Mesodermal cell (in vitro differentiated cells): ENCODE data around the gene PTPN5.
"Not testable (repeated sequence)": the region's sequence is repeated elsewhere in the genome, so short reads cannot be mapped to it uniquely, and the experiment has no call there.

Experiments used
- H3K27ac ChIP-seq: 2 replicates; pipeline ENCODE4 v1.7.0; 2013; ENCODE audit warnings: mild to moderate bottlenecking, low read depth, low read length, moderate library complexity; ENCODE audit not compliant: severe bottlenecking
- H3K36me3 ChIP-seq: 2 replicates; pipeline ENCODE4 v1.7.1; 2013; ENCODE audit warnings: mild to moderate bottlenecking, low read length, moderate library complexity; ENCODE audit not compliant: control insufficient read depth, insufficient read depth
- H3K4me1 ChIP-seq: one replicate; pipeline ENCODE4 v1.7.1; 2013; ENCODE audit warnings: mild to moderate bottlenecking, low read length; ENCODE audit not compliant: insufficient read depth, control insufficient read depth, poor library complexity, severe bottlenecking
- H3K4me3 ChIP-seq: 2 replicates; pipeline ENCODE4 v1.7.0; 2013; ENCODE audit warnings: low read length, control low read depth, mild to moderate bottlenecking; ENCODE audit not compliant: insufficient read depth, poor library complexity, severe bottlenecking; ENCODE audit errors: extremely low read depth
- H3K9me3 ChIP-seq: 2 replicates; pipeline ENCODE4 v1.7.1; 2013; ENCODE audit warnings: mild to moderate bottlenecking, low read length, moderate library complexity; ENCODE audit not compliant: control insufficient read depth
- WGBS, 2 experiments: methylation state at CpG; one replicate each; pipeline ENCODE4 v1.1.5; 2013; ENCODE audit warnings: missing lambda C conversion rate in 2 of 2; ENCODE audit not compliant: insufficient coverage in 2 of 2; 5-methylcytosine and 5-hydroxymethylcytosine counted together

PTPN5 gene

DNA sequence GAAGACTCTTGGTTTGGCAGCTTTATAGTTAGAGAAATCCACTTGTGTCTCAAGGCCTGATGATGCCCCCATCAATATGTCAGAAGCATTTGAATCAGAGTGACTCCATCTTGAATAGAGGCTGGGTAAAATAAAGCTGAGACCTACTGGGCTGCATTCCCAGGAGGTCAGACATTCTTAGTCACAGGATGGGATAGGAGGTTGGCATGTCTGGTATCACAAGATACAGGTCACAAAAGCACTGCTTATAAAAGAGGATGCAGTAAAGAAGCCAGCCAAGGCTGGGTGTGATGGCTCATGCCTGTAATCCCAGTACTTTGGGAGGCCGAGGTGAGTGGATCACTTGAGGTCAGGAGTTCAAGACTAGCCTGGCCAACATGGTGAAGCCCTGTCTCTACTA, 109.6 kb downstream of the PTPN5 start:
- H3K27ac ChIP-seq, H3K4me1 ChIP-seq, H3K4me3 ChIP-seq, H3K36me3 ChIP-seq, H3K9me3 ChIP-seq: not testable (repeated sequence)
- 86 to 100% methylated on average over 1 of the region's 1 CpG for WGBS, 2 experiments
